ENCODE results near the gene TMEM30B. TPM values are rescaled to one million over a fixed set of nuclear protein-coding genes. Genes with fewer than 3 reads are reported as not detected.

TMEM30B gene
- 1.2 and 1.3 TPM in 2 replicates for total RNA-seq
- long read RNA-seq, full-length matches to known transcripts, result 3 of 3 reads
- long read RNA-seq, partial matches to known transcripts, result 0 of 3 reads
- long read RNA-seq, other reads (novel, unspliced or antisense), result 0 of 3 reads

GRCh38 chr14:61281186-61281947 is at the start of gene TMEM30B:
Gene TMEM30B (minus strand): TSS chr14:61281338. CDS start chr14:61281147, 191 bp downstream.
- Mint-ChIP-seq H3K36me3 (ENCODE audit: unreplicated experiment) (peaks cover 1% of the 10 kb centered on the region), H3K4me3 (ENCODE audit: unreplicated experiment) (peak within 1 kb of the TSS; percentile 71), H3K4me1 (ENCODE audit: unreplicated experiment) (peaks cover 22% of the 10 kb centered on the region), H3K27me3 (ENCODE audit: unreplicated experiment) (no peaks in the 10 kb centered on the region), H3K27ac (ENCODE audit: unreplicated experiment) (peak within 1 kb of the TSS; percentile 78), H3K9me3 (ENCODE audit: unreplicated experiment) (no peaks in the 10 kb centered on the region)
- DNase-seq (ENCODE audit: extremely low spot score, unreplicated experiment), result no peak
- no peak for TF ChIP-seq CTCF (IDR thresholded peaks at IDR 0.05)

- peaks cover 2% of the 10 kb centered on the region for H3K9me3 Mint-ChIP-seq (ENCODE audit: unreplicated experiment)
Observed at GRCh38 chr14:61330511-61330910, 49.4 kb upstream of the TMEM30B start.

DNA sequence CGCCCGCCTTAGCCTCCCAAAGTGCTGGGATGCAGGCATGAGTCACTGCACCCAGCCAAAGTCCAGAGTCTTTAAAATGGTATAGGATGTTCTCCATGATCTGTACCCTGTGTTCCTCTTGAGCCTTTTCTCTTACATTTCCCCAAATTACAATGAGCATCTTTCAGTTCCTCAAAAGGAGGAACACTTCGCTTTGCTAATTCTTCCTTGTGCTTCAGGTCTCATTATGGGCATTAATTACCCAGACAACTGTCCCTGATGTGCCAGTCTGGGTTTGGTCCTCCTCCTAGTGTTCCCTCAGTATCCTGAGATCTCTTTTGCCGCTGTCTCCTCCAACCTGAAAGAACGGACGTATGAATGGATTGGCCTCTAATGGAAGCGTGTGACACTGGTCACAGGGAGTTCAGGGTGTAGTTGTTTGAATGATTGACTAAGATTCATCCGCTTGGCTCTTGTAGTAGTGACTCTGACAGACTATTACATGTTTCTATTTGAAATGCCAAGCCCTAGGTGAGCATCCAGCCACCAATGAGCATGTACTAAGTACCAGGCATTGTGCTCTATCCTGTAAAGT is 48.4 kb upstream of the TMEM30B start:
- H3K9me3 Mint-ChIP-seq (ENCODE audit: unreplicated experiment), result peaks cover 4% of the 10 kb centered on the region
- no peak overlapping the region for H3K27ac Mint-ChIP-seq (ENCODE audit: unreplicated experiment)
- TF ChIP-seq CTCF (IDR thresholded peaks at IDR 0.05), result no peak
- peaks cover 3% of the 10 kb centered on the region for H3K27me3 Mint-ChIP-seq (ENCODE audit: unreplicated experiment)
- DNase-seq (ENCODE audit: extremely low spot score, unreplicated experiment), result no peak
- no peak overlapping the region for H3K4me3 Mint-ChIP-seq (ENCODE audit: unreplicated experiment)
- H3K36me3 Mint-ChIP-seq (ENCODE audit: unreplicated experiment), result no peaks in the 10 kb centered on the region
- H3K4me1 Mint-ChIP-seq (ENCODE audit: unreplicated experiment), result peaks cover 3% of the 10 kb centered on the region

More at GRCh38 chr14:61330511-61330910, 49.4 kb upstream of the TMEM30B start:
- Mint-ChIP-seq H3K4me3 (ENCODE audit: unreplicated experiment) (no peak overlapping the region), H3K36me3 (ENCODE audit: unreplicated experiment) (no peaks in the 10 kb centered on the region), H3K27ac (ENCODE audit: unreplicated experiment) (no peak overlapping the region), H3K4me1 (ENCODE audit: unreplicated experiment) (peaks cover 3% of the 10 kb centered on the region), H3K27me3 (ENCODE audit: unreplicated experiment) (peaks cover 3% of the 10 kb centered on the region)
- TF ChIP-seq CTCF (IDR thresholded peaks at IDR 0.05), result no peak
- no peak for DNase-seq (ENCODE audit: extremely low spot score, unreplicated experiment)

DNA sequence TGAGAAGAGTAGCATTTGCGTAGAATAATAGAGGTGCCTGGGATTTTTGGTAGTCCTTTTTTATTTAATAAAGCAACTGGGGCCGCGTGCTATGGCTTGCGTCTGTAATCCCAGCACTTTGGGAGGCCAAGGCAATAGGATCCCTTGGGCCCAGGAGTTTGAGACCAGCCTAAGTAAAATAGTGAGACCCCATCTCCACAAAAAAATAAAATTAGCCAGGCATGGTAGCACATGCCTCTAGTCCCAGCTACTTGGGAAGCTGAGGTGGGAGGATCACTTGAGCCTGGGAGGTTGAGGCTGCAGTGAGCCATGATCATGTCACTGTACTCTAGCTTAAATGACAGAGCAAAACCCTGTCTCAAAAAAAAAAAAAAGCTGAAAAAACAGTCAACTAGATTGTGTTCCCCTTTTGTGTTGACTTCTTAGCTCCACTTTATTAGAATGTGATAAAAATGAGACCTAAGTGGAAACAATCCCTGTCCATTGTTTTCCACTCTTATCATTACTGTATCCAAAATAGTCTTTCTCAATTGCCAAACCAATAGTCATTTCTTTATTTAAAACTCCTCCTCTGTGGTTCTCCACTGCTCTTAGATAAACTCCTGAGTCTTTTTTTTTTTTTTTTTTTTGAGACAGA is 47.6 kb upstream of the TMEM30B start:
- Mint-ChIP-seq H3K27ac (ENCODE audit: unreplicated experiment) (no peak overlapping the region), H3K9me3 (ENCODE audit: unreplicated experiment) (peaks cover 4% of the 10 kb centered on the region), H3K27me3 (ENCODE audit: unreplicated experiment) (peaks cover 3% of the 10 kb centered on the region), H3K36me3 (ENCODE audit: unreplicated experiment) (no peaks in the 10 kb centered on the region), H3K4me1 (ENCODE audit: unreplicated experiment) (peaks cover 3% of the 10 kb centered on the region), H3K4me3 (ENCODE audit: unreplicated experiment) (no peak overlapping the region)
- no peak for TF ChIP-seq CTCF (IDR thresholded peaks at IDR 0.05)
- DNase-seq (ENCODE audit: extremely low spot score, unreplicated experiment), result no peak

DNA sequence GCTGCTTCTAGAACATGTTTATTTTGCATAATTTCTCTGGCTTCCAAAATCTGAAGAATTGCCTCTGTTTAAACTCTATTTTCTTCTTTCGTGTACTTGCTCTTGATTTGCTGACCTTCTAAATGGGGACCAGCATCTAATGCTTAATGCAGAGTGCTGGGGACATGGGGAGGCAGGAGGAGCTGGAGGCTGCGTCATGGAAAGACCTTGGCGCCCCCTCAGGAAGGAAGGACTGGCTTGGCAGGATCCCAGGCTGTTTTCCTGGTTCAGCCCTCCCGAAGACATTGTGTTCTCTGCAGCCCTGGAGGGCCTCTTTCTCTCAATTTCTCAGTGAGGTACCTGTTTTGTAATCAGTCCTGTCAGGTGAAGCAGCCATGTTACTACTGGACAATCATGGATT is 45.7 kb upstream of the TMEM30B start:
- TF ChIP-seq CTCF (IDR thresholded peaks at IDR 0.05), result no peak
- no peak for DNase-seq (ENCODE audit: extremely low spot score, unreplicated experiment)
- H3K4me3 Mint-ChIP-seq (ENCODE audit: unreplicated experiment), result no peak overlapping the region
- peaks cover 4% of the 10 kb centered on the region for H3K9me3 Mint-ChIP-seq (ENCODE audit: unreplicated experiment)
- H3K4me1 Mint-ChIP-seq (ENCODE audit: unreplicated experiment), result peaks cover 13% of the 10 kb centered on the region
- no peak overlapping the region for H3K27ac Mint-ChIP-seq (ENCODE audit: unreplicated experiment)
- H3K36me3 Mint-ChIP-seq (ENCODE audit: unreplicated experiment), result no peaks in the 10 kb centered on the region
- H3K27me3 Mint-ChIP-seq (ENCODE audit: unreplicated experiment), result peaks cover 11% of the 10 kb centered on the region
